CD4-positive, alpha-beta T cell treated with Interleukin-15 for 4 hours (primary cell): ENCODE data around the gene CHRNE.
A peak's percentile ranks its signal among the peaks of the same experiment; 100 is the strongest.

Experiments
- DNase-seq: peaks from one replicate; pipeline ENCODE4 v3.0.0-alpha.2; 2020; ENCODE audit warnings: low spot score

CHRNE gene

GRCh38 chr17:4903051-4903818 is at the start of gene CHRNE:
Gene CHRNE (minus strand): TSS chr17:4903098. CDS start chr17:4903063, 35 bp downstream.
- DNase-seq, result peak; percentile 78

GRCh38 chr17:4951486-4951885 is 48.6 kb upstream of the CHRNE start:
- DNase-seq, result no peak

GRCh38 chr17:4950746-4951204 is 47.9 kb upstream of the CHRNE start, which contains the start of gene ENO3:
Gene ENO3 (plus strand): TSS chr17:4951119. CDS start chr17:4951830, 711 bp downstream.
- no peak for DNase-seq

- no peak for DNase-seq
These were observed 47.3 kb upstream of the CHRNE start for GRCh38 chr17:4950075-4950745.

- DNase-seq, result peak; percentile 86
These were observed 46.6 kb upstream of the CHRNE start for GRCh38 chr17:4949321-4950074.

GRCh38 chr17:4948931-4949320 is 46.0 kb upstream of the CHRNE start:
- peak; percentile 74 for DNase-seq

- peak; percentile 94 for DNase-seq
These were observed 45.5 kb upstream of the CHRNE start, which contains the start of gene PFN1 for GRCh38 chr17:4948166-4948930. Gene PFN1 (minus strand): TSS chr17:4948530. CDS start chr17:4948394, 136 bp downstream.

- peak; percentile 64 for DNase-seq
These were observed 44.7 kb upstream of the CHRNE start for GRCh38 chr17:4947411-4948165.

- no peak for DNase-seq
These were observed 44.1 kb upstream of the CHRNE start for GRCh38 chr17:4947010-4947410.

GRCh38 chr17:4946312-4946976 is 43.5 kb upstream of the CHRNE start:
- no peak for DNase-seq

- DNase-seq, result no peak
These were observed 43.0 kb upstream of the CHRNE start for GRCh38 chr17:4945944-4946280.

- DNase-seq, result peak; percentile 85
These were observed 42.5 kb upstream of the CHRNE start for GRCh38 chr17:4945176-4945943.

GRCh38 chr17:4944554-4945175 is 41.8 kb upstream of the CHRNE start:
- DNase-seq, result no peak

- peak; percentile 62 for DNase-seq
These were observed 41.3 kb upstream of the CHRNE start for GRCh38 chr17:4944163-4944553.

- DNase-seq, result no peak
These were observed 40.0 kb upstream of the CHRNE start for GRCh38 chr17:4942760-4943508.

- no peak for DNase-seq
These were observed 38.4 kb upstream of the CHRNE start for GRCh38 chr17:4941319-4941610.

GRCh38 chr17:4940555-4941318 is 37.8 kb upstream of the CHRNE start:
- DNase-seq, result no peak
